MM.1S (cell line): Measurements from ENCODE around the gene IFTAP.
"Not testable (repeated sequence)": the region's sequence is repeated elsewhere in the genome, so short reads cannot be mapped to it uniquely, and the experiment has no call there.

Source experiments
- DNase-seq: peaks from one replicate; pipeline ENCODE4 v3.0.0-alpha.2; 2015
- H2AFZ ChIP-seq: fragments of 300-600 bp; sonication (generic); 2 replicates; pipeline ENCODE4 v1.6.0; 2016; ENCODE audit warnings: antibody characterized with exemption, low read length
- H3F3A ChIP-seq: fragments of 300-600 bp; sonication (generic); 2 replicates; pipeline ENCODE4 v1.6.1; 2016; ENCODE audit warnings: mild to moderate bottlenecking, antibody characterized with exemption, low read length, moderate library complexity, mixed read lengths; ENCODE audit not compliant: insufficient read depth
- H3K27ac ChIP-seq: fragments of 300-600 bp; sonication (generic); 2 replicates; pipeline ENCODE4 v1.5.1; 2016; ENCODE audit warnings: mild to moderate bottlenecking, low read length
- H3K27me3 ChIP-seq: fragments of 300-600 bp; sonication (generic); replicated peaks from 2 replicates; pipeline ENCODE4 v1.6.0; 2016; ENCODE audit warnings: low read length; ENCODE audit not compliant: insufficient read depth
- H3K36me3 ChIP-seq: fragments of 300-600 bp; sonication (generic); replicated peaks from 2 replicates; pipeline ENCODE4 v1.6.1; 2016; ENCODE audit warnings: mild to moderate bottlenecking, low read length, mixed read lengths; ENCODE audit not compliant: insufficient read depth
- H3K4me1 ChIP-seq: fragments of 300-600 bp; sonication (generic); 2 replicates; pipeline ENCODE4 v1.6.1; 2016; ENCODE audit warnings: low read length, mixed read lengths
- H3K4me2 ChIP-seq: fragments of 300-600 bp; sonication (generic); 2 replicates; pipeline ENCODE4 v1.6.0; 2016; ENCODE audit warnings: low read depth, low read length
- H3K4me3 ChIP-seq: fragments of 300-600 bp; sonication (generic); 2 replicates; pipeline ENCODE4 v1.5.1; 2016; ENCODE audit warnings: low read length, mixed read lengths
- H3K79me2 ChIP-seq: fragments of 300-600 bp; sonication (generic); 2 replicates; pipeline ENCODE4 v1.6.1; 2016; ENCODE audit warnings: mixed run types, low read length, mixed read lengths
- H3K9ac ChIP-seq: fragments of 300-600 bp; sonication (generic); 2 replicates; pipeline ENCODE4 v1.6.1; 2016; ENCODE audit warnings: low read length, mixed read lengths
- H3K9me2 ChIP-seq: fragments of 300-600 bp; sonication (generic); replicated peaks from 2 replicates; pipeline ENCODE4 v1.6.1; 2016; ENCODE audit warnings: mild to moderate bottlenecking, low read length, mixed read lengths; ENCODE audit not compliant: insufficient read depth
- H3K9me3 ChIP-seq: fragments of 300-600 bp; sonication (generic); replicated peaks from 2 replicates; pipeline ENCODE4 v1.6.1; 2016; ENCODE audit warnings: mild to moderate bottlenecking, low read length, mixed read lengths; ENCODE audit not compliant: insufficient read depth
- H4K20me1 ChIP-seq: fragments of 300-600 bp; sonication (generic); 2 replicates; pipeline ENCODE4 v1.6.1; 2016; ENCODE audit warnings: mild to moderate bottlenecking, low read length, moderate library complexity, mixed read lengths; ENCODE audit not compliant: insufficient read depth
- CTCF ChIP-seq: fragments of 300-600 bp; sonication (generic); IDR thresholded peaks from 2 replicates; pipeline ENCODE4 v1.5.1; 2016; ENCODE audit warnings: antibody characterized with exemption, low read length, mixed read lengths
- EZH2 ChIP-seq: fragments of 300-600 bp; sonication (generic); optimal IDR thresholded peaks from 2 replicates; pipeline ENCODE3; 2017; ENCODE audit warnings: low read depth, mild to moderate bottlenecking, antibody characterized with exemption, low read length, mixed read lengths
- EZH2phosphoT487 ChIP-seq: fragments of 300-600 bp; sonication (generic); IDR thresholded peaks from 2 replicates; pipeline ENCODE4 v1.6.1; 2018; ENCODE audit warnings: antibody characterized with exemption, low read length

Gene IFTAP

GRCh38 chr11:36594316-36594989 is at the start of gene IFTAP:
TSS of gene IFTAP (plus strand) at chr11:36594502. CDS start at chr11:36610104, 15,602 bp downstream.
- Histone ChIP-seq H3K9me2 (no peaks in the 10 kb centered on the region), H3K27me3 (no peaks in the 10 kb centered on the region), H3K4me2 (peak within 1 kb of the TSS; percentile 40), H3K9me3 (no peaks in the 10 kb centered on the region), H3K27ac (no peak within 1 kb of the TSS), H3K36me3 (no peaks in the 10 kb centered on the region), H2AFZ (peak within 1 kb of the TSS; percentile 43; the same call in 1 of the 2 replicates), H3K9ac (no peak within 1 kb of the TSS; the same call in 1 of the 2 replicates), H4K20me1 (no peaks in the 10 kb centered on the region), H3K79me2 (no peaks in the 10 kb centered on the region), H3K4me3 (peak within 1 kb of the TSS; percentile 48), H3F3A (no peaks in the 10 kb centered on the region), H3K4me1 (no peaks in the 10 kb centered on the region)
- DNase-seq, result peak; percentile 21
- TF ChIP-seq CTCF, result no peak
- no peak for TF ChIP-seq EZH2phosphoT487
- no peak for TF ChIP-seq EZH2

GRCh38 chr11:36550385-36551115 is 43.8 kb upstream of the IFTAP start:
- Histone ChIP-seq H4K20me1 (no peaks in the 10 kb centered on the region), H3K27ac (no peak overlapping the region), H3K4me1 (no peaks in the 10 kb centered on the region), H3K9ac (no peak overlapping the region), H3K9me3 (no peaks in the 10 kb centered on the region), H3K9me2 (no peaks in the 10 kb centered on the region), H3K27me3 (no peaks in the 10 kb centered on the region), H3K4me3 (no peak overlapping the region), H3F3A (no peaks in the 10 kb centered on the region), H2AFZ (no peak overlapping the region), H3K36me3 (no peaks in the 10 kb centered on the region), H3K79me2 (no peaks in the 10 kb centered on the region), H3K4me2 (no peak overlapping the region)
- TF ChIP-seq CTCF (no peak), EZH2 (no peak), EZH2phosphoT487 (no peak)
- DNase-seq, result no peak

GRCh38 chr11:36557390-36557789 is 36.9 kb upstream of the IFTAP start:
- not testable (repeated sequence) for H3K4me3 ChIP-seq, H3K27me3 ChIP-seq, H3K4me2 ChIP-seq, H4K20me1 ChIP-seq, H3K9me2 ChIP-seq, H3K9ac ChIP-seq, H3K4me1 ChIP-seq, H3K27ac ChIP-seq, H2AFZ ChIP-seq, DNase-seq, H3K79me2 ChIP-seq, H3K9me3 ChIP-seq, H3F3A ChIP-seq, H3K36me3 ChIP-seq

GRCh38 chr11:36557991-36558390 is 36.3 kb upstream of the IFTAP start:
- Histone ChIP-seq H3K36me3 (no peaks in the 10 kb centered on the region), H4K20me1 (no peaks in the 10 kb centered on the region), H3K9me3 (no peaks in the 10 kb centered on the region), H3K27me3 (peaks cover 4% of the 10 kb centered on the region; the same call in 1 of the 2 replicates), H3K9ac (no peak overlapping the region), H3K4me2 (peak overlapping the region; percentile 61; the same call in 1 of the 2 replicates), H3K4me1 (no peaks in the 10 kb centered on the region), H3K79me2 (no peaks in the 10 kb centered on the region), H3K4me3 (no peak overlapping the region), H3K9me2 (no peaks in the 10 kb centered on the region), H3K27ac (no peak overlapping the region), H2AFZ (no peak overlapping the region), H3F3A (peaks cover 7% of the 10 kb centered on the region)
- TF ChIP-seq EZH2phosphoT487 (no peak), CTCF (no peak), EZH2 (no peak)
- DNase-seq, result no peak
